ENCODE measurements around the gene DDX42.
"Not testable (repeated sequence)": the region's sequence is repeated elsewhere in the genome, so short reads cannot be mapped to it uniquely, and the experiment has no call there.

Gene DDX42

GRCh38 chr17:63840591-63841349 lies 66.8 kb downstream of the DDX42 start:
- DNase-seq (ENCODE audit: low spot score) = peak; percentile 45

- DNase-seq (ENCODE audit: low spot score) = peak; percentile 62
Measured at GRCh38 chr17:63841350-63842172, 67.6 kb downstream of the DDX42 start.

- no peak for DNase-seq (ENCODE audit: low spot score)
Measured at GRCh38 chr17:63842173-63842539, 68.2 kb downstream of the DDX42 start.

GRCh38 chr17:63842540-63843386 lies 68.8 kb downstream of the DDX42 start, which contains the start of gene SMARCD2:
SMARCD2 (minus strand) TSS chr17:63842685; CDS start chr17:63842674, 11 bp downstream.
- peak; percentile 99 for DNase-seq (ENCODE audit: low spot score)

- peak; percentile 51 for DNase-seq (ENCODE audit: low spot score)
Measured at GRCh38 chr17:63843387-63843888, 69.5 kb downstream of the DDX42 start.

GRCh38 chr17:63843910-63844677 lies 70.1 kb downstream of the DDX42 start:
- no peak for DNase-seq (ENCODE audit: low spot score)

GRCh38 chr17:63845509-63845908 lies 71.5 kb downstream of the DDX42 start:
- no peak for DNase-seq (ENCODE audit: low spot score)

GRCh38 chr17:63847525-63848249 lies 73.7 kb downstream of the DDX42 start:
- no peak for DNase-seq (ENCODE audit: low spot score)

GRCh38 chr17:63848834-63849689 lies 75.1 kb downstream of the DDX42 start:
- DNase-seq (ENCODE audit: low spot score) = peak; percentile 83

- DNase-seq (ENCODE audit: low spot score) = no peak
Measured at GRCh38 chr17:63850401-63850800, 76.4 kb downstream of the DDX42 start.

- DNase-seq (ENCODE audit: low spot score) = no peak
Measured at GRCh38 chr17:63853260-63853659, 79.3 kb downstream of the DDX42 start.

- no peak for DNase-seq (ENCODE audit: low spot score)
Measured at GRCh38 chr17:63854709-63855108, 80.7 kb downstream of the DDX42 start.

GRCh38 chr17:63855185-63855584 lies 81.2 kb downstream of the DDX42 start:
- no peak for DNase-seq (ENCODE audit: low spot score)

- DNase-seq (ENCODE audit: low spot score) = not testable (repeated sequence)
Measured at GRCh38 chr17:63856425-63856824, 82.5 kb downstream of the DDX42 start.

GRCh38 chr17:63859257-63859656 lies 85.3 kb downstream of the DDX42 start:
- DNase-seq (ENCODE audit: low spot score) = no peak

GRCh38 chr17:63866625-63867024 lies 92.7 kb downstream of the DDX42 start:
- not testable (repeated sequence) for DNase-seq (ENCODE audit: low spot score)

Data from globus pallidus (tissue), 1 donor.